A673 (cell line): ENCODE results near the gene GAGE13.

Source experiments
- EZH2 ChIP-seq: fragments of 200-600 bp; sonication (generic); IDR thresholded peaks from 2 replicates; pipeline ENCODE4 v1.6.1; 2017; ENCODE audit warnings: borderline replicate concordance, low read depth, mild to moderate bottlenecking, mixed read lengths, antibody characterized with exemption, low read length; ENCODE audit not compliant: poor library complexity, severe bottlenecking
- TF ChIP-seq, protein P1 (sequence below): fragments of 300-800, 200-600 bp; sonication (generic); conservative IDR thresholded peaks from 2 replicates; pipeline ENCODE4 v1.5.1; 2017; ENCODE audit warnings: low read depth, mild to moderate bottlenecking, antibody characterized with exemption, low read length, moderate library complexity, mixed read lengths

- TF ChIP-seq, protein P1, sequence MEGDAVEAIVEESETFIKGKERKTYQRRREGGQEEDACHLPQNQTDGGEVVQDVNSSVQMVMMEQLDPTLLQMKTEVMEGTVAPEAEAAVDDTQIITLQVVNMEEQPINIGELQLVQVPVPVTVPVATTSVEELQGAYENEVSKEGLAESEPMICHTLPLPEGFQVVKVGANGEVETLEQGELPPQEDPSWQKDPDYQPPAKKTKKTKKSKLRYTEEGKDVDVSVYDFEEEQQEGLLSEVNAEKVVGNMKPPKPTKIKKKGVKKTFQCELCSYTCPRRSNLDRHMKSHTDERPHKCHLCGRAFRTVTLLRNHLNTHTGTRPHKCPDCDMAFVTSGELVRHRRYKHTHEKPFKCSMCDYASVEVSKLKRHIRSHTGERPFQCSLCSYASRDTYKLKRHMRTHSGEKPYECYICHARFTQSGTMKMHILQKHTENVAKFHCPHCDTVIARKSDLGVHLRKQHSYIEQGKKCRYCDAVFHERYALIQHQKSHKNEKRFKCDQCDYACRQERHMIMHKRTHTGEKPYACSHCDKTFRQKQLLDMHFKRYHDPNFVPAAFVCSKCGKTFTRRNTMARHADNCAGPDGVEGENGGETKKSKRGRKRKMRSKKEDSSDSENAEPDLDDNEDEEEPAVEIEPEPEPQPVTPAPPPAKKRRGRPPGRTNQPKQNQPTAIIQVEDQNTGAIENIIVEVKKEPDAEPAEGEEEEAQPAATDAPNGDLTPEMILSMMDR, result no peak
- TF ChIP-seq EZH2, result no peak
Measured at GRCh38 chrX:49309401-49309981, 21.9 kb upstream of the GAGE13 start.
